SK-N-SH (cell line): ENCODE data around the gene IQCE. TPM values are rescaled to one million over a fixed set of nuclear protein-coding genes. Genes with fewer than 3 reads are reported as not detected.

Experiments
- CTCF ChIA-PET: fragments of 300-600, 350-600 bp; formaldehyde crosslinking; extraction: SDS; loops from one replicate; lab custom pipeline; 2021; lab: Yijun Ruan, JAX
- POLR2A ChIA-PET: fragments of 350-600 bp; sonication (Branson Sonifier 250); formaldehyde crosslinking; extraction: SDS; loops from one replicate; lab custom pipeline; 2020; ENCODE audit warnings: antibody characterized with exemption, inconsistent platforms; lab: Yijun Ruan, JAX
- DNase-seq: peaks from one replicate; pipeline ENCODE4 v3.0.0; 2012
- H2AFZ ChIP-seq: fragments of 200-600 bp; sonication (generic); 2 replicates; pipeline ENCODE4 v1.8.1; 2016; ENCODE audit warnings: antibody characterized with exemption, mild to moderate bottlenecking, low read depth
- H3F3A ChIP-seq: fragments of 200-600 bp; sonication (generic); replicated peaks from 2 replicates; pipeline ENCODE3; 2016; ENCODE audit warnings: antibody characterized with exemption, mild to moderate bottlenecking; ENCODE audit not compliant: insufficient read depth
- H3K27ac ChIP-seq, 2 experiments: fragments of 200-500 bp in 1 of 2; fragments of 200-600 bp in 1 of 2; sonication (Bioruptor generic) in 1 of 2; sonication (generic), shearing (Covaris generic) in 1 of 2; 2 replicates each; pipeline versions ENCODE4 v1.5.1 to v1.6.1; 2014 to 2016; ENCODE audit warnings: low read depth in 2 of 2, inconsistent platforms in 1 of 2, low read length in 1 of 2, mild to moderate bottlenecking in 1 of 2, mixed read lengths in 1 of 2
- H3K27me3 ChIP-seq: fragments of 200-600 bp; sonication (generic), shearing (Covaris generic); 2 replicates; pipeline ENCODE4 v1.6.1; 2016; ENCODE audit warnings: mixed run types; ENCODE audit not compliant: insufficient read depth
- H3K36me3 ChIP-seq, 2 experiments: fragments of 200-500 bp in 1 of 2; fragments of 200-600 bp in 1 of 2; sonication (Bioruptor generic) in 1 of 2; sonication (generic) in 1 of 2; replicated peaks in 1 of 2; 2 replicates each; pipeline versions ENCODE3 to v1.5.1; 2014 to 2016; ENCODE audit warnings: low read length in 1 of 2, mild to moderate bottlenecking in 1 of 2; ENCODE audit not compliant: insufficient read depth in 2 of 2, control insufficient read depth in 1 of 2
- H3K4me1 ChIP-seq, 2 experiments: fragments of 200-500 bp in 1 of 2; fragments of 200-600 bp in 1 of 2; sonication (Bioruptor generic) in 1 of 2; sonication (generic), shearing (Covaris generic) in 1 of 2; 2 replicates each; pipeline versions ENCODE4 v1.5.1 to v1.6.1; 2014 to 2016; ENCODE audit warnings: low read depth in 1 of 2, low read length in 1 of 2, mixed run types in 1 of 2; ENCODE audit not compliant: insufficient read depth in 2 of 2, control insufficient read depth in 1 of 2
- H3K4me2 ChIP-seq: fragments of 200-600 bp; sonication (generic), shearing (Covaris generic); 2 replicates; pipeline ENCODE4 v1.6.1; 2017; ENCODE audit warnings: mixed run types
- H3K4me3 ChIP-seq, 2 experiments: fragments of 200-500 bp in 1 of 2; fragments of 200-600 bp in 1 of 2; sonication (Bioruptor generic) in 1 of 2; sonication (generic), shearing (Covaris generic) in 1 of 2; 2 replicates each; pipeline versions ENCODE4 v1.5.1 to v1.8.1; 2014 to 2016; ENCODE audit warnings: low read depth in 2 of 2, inconsistent platforms in 1 of 2, low read length in 1 of 2, mild to moderate bottlenecking in 1 of 2, mixed read lengths in 1 of 2, moderate library complexity in 1 of 2
- H3K79me2 ChIP-seq: fragments of 200-600 bp; sonication (generic); 2 replicates; pipeline ENCODE4 v1.8.1; 2017; ENCODE audit warnings: mild to moderate bottlenecking; ENCODE audit not compliant: insufficient read depth
- H3K9ac ChIP-seq: fragments of 200-600 bp; sonication (generic); 2 replicates; pipeline ENCODE4 v1.6.1; 2017; ENCODE audit warnings: mixed run types
- H3K9me2 ChIP-seq: fragments of 200-600 bp; sonication (generic); 2 replicates; pipeline ENCODE4 v1.6.1; 2017; ENCODE audit warnings: mixed run types
- H3K9me3 ChIP-seq: fragments of 200-600 bp; sonication (generic); 2 replicates; pipeline ENCODE4 v1.6.1; 2017; ENCODE audit warnings: mixed run types, mild to moderate bottlenecking, moderate library complexity
- H4K20me1 ChIP-seq: fragments of 200-600 bp; sonication (generic); 2 replicates; pipeline ENCODE4 v1.6.1; 2017; ENCODE audit warnings: mild to moderate bottlenecking, mixed run types; ENCODE audit not compliant: insufficient read depth
- EZH2phosphoT487 ChIP-seq: fragments of 200-600 bp; sonication (generic); IDR thresholded peaks from 2 replicates; pipeline ENCODE4 v1.6.1; 2017; ENCODE audit warnings: low read depth, mixed run types, mild to moderate bottlenecking, antibody characterized with exemption, moderate library complexity, borderline replicate concordance
- FOXJ3 ChIP-seq: sonication (generic); formaldehyde crosslinking; IDR thresholded peaks from 2 replicates; pipeline ENCODE4 v1.5.1; 2020; ENCODE audit warnings: mild to moderate bottlenecking, missing genetic modification reagents
- JUND ChIP-seq: IDR thresholded peaks from 2 replicates; pipeline ENCODE4 v1.4.0; 2012
- MXI1 ChIP-seq: IDR thresholded peaks from 2 replicates; pipeline ENCODE4 v1.6.1; 2012; ENCODE audit warnings: mild to moderate bottlenecking, low read depth, low read length, improper control_type of control experiment
- NFIC ChIP-seq: IDR thresholded peaks from 2 replicates; pipeline ENCODE4 v1.4.0; 2012; ENCODE audit warnings: borderline replicate concordance
- NRF1 ChIP-seq: IDR thresholded peaks from 2 replicates; pipeline ENCODE4 v1.6.1; 2012; ENCODE audit warnings: low read depth, mild to moderate bottlenecking, low read length
- PBX3 ChIP-seq: IDR thresholded peaks from 2 replicates; pipeline ENCODE4; 2012
- POLR2AphosphoS5 ChIP-seq: IDR thresholded peaks from 2 replicates; pipeline ENCODE4 v1.6.1; 2012; ENCODE audit warnings: low read depth, low read length
- RAD21 ChIP-seq: IDR thresholded peaks from 2 replicates; pipeline ENCODE4 v1.6.1; 2012; ENCODE audit warnings: mild to moderate bottlenecking, low read length
- RFX5 ChIP-seq: IDR thresholded peaks from 2 replicates; pipeline ENCODE4 v1.6.1; 2012; ENCODE audit warnings: mild to moderate bottlenecking, improper control_type of control experiment, low read length
- SMC3 ChIP-seq: IDR thresholded peaks from 2 replicates; pipeline ENCODE4 v1.6.1; 2012; ENCODE audit warnings: low read depth, low read length, improper control_type of control experiment
- TAF1 ChIP-seq: IDR thresholded peaks from 2 replicates; pipeline ENCODE4 v1.6.1; 2012; ENCODE audit warnings: low read depth, mild to moderate bottlenecking, low read length, moderate library complexity, borderline replicate concordance
- TCF12 ChIP-seq: IDR thresholded peaks from 2 replicates; pipeline ENCODE4 v1.4.0; 2012
- TEAD4 ChIP-seq: IDR thresholded peaks from 2 replicates; pipeline ENCODE4 v1.4.0; 2012; ENCODE audit warnings: mild to moderate bottlenecking, borderline replicate concordance; ENCODE audit not compliant: insufficient read depth
- YY1 ChIP-seq: IDR thresholded peaks from 2 replicates; pipeline ENCODE4 v1.4.0; 2012; ENCODE audit warnings: low read depth, mild to moderate bottlenecking
- ZBTB33 ChIP-seq: IDR thresholded peaks from 2 replicates; pipeline ENCODE4 v1.4.0; 2012; ENCODE audit warnings: low read depth, borderline replicate concordance
- whole genome bisulfite sequencing: methylation state at CpG from one replicate; pipeline ENCODE4 v1.1.6; 2017; ENCODE audit warnings: low lambda C conversion rate; 5-methylcytosine and 5-hydroxymethylcytosine counted together
- polyA plus RNA-seq, 3 experiments: library from polyadenylated mRNA; depleted of rRNA; stranded (reverse); fragments of >200 nt; gene quantifications; 2 replicates each; pipeline ENCODE4 v1.2.3, GENCODE V29; 2012
- TF ChIP-seq, protein P1 (sequence below): IDR thresholded peaks from 2 replicates; pipeline ENCODE4 v1.4.0; 2012; ENCODE audit warnings: low read depth, borderline replicate concordance
- TF ChIP-seq, protein P2 (sequence below): fragments of 200-600 bp; sonication (generic); IDR thresholded peaks from 2 replicates; pipeline ENCODE4 v1.6.1; 2017; ENCODE audit warnings: antibody characterized with exemption, mild to moderate bottlenecking, moderate library complexity
- TF ChIP-seq, protein P3 (sequence below): fragments of 150-350 bp; IDR thresholded peaks from 2 replicates; pipeline ENCODE4 v1.6.1; 2016; ENCODE audit warnings: mild to moderate bottlenecking, low read depth, low read length

The IQCE gene
- polyA plus RNA-seq, 1 of the 3 experiments (the other 2 are of a cell fraction) = 14.4 TPM

- CTCF ChIA-PET = interaction anchor here (0.8 to 4.6 kb wide), 5 partner anchors 11 to 198 kb away, joined by 3 to 28 read pairs (median 5); no protein-coding TSS in a partner anchor
- TF ChIP-seq RFX5 = no peak
- TF ChIP-seq FOXJ3 (CRISPR knock-in tag) = no peak
- TF ChIP-seq NFIC = no peak
- TF ChIP-seq MXI1 = no peak
- TF ChIP-seq TEAD4 = no peak
- TF ChIP-seq POLR2AphosphoS5 = no peak
- TF ChIP-seq YY1 = no peak
- no peak for TF ChIP-seq EZH2phosphoT487
- no peak for TF ChIP-seq NRF1
- no peak for TF ChIP-seq PBX3
- TF ChIP-seq JUND = no peak
- no peak for TF ChIP-seq TCF12
- TF ChIP-seq RAD21 = no peak
- no peak for TF ChIP-seq TAF1
- TF ChIP-seq, protein P1, sequence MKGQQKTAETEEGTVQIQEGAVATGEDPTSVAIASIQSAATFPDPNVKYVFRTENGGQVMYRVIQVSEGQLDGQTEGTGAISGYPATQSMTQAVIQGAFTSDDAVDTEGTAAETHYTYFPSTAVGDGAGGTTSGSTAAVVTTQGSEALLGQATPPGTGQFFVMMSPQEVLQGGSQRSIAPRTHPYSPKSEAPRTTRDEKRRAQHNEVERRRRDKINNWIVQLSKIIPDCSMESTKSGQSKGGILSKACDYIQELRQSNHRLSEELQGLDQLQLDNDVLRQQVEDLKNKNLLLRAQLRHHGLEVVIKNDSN = no peak
- TF ChIP-seq ZBTB33 = no peak
- TF ChIP-seq, protein P2, sequence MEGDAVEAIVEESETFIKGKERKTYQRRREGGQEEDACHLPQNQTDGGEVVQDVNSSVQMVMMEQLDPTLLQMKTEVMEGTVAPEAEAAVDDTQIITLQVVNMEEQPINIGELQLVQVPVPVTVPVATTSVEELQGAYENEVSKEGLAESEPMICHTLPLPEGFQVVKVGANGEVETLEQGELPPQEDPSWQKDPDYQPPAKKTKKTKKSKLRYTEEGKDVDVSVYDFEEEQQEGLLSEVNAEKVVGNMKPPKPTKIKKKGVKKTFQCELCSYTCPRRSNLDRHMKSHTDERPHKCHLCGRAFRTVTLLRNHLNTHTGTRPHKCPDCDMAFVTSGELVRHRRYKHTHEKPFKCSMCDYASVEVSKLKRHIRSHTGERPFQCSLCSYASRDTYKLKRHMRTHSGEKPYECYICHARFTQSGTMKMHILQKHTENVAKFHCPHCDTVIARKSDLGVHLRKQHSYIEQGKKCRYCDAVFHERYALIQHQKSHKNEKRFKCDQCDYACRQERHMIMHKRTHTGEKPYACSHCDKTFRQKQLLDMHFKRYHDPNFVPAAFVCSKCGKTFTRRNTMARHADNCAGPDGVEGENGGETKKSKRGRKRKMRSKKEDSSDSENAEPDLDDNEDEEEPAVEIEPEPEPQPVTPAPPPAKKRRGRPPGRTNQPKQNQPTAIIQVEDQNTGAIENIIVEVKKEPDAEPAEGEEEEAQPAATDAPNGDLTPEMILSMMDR = no peak
- TF ChIP-seq, protein P3, sequence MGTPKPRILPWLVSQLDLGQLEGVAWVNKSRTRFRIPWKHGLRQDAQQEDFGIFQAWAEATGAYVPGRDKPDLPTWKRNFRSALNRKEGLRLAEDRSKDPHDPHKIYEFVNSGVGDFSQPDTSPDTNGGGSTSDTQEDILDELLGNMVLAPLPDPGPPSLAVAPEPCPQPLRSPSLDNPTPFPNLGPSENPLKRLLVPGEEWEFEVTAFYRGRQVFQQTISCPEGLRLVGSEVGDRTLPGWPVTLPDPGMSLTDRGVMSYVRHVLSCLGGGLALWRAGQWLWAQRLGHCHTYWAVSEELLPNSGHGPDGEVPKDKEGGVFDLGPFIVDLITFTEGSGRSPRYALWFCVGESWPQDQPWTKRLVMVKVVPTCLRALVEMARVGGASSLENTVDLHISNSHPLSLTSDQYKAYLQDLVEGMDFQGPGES = no peak
- no peak for TF ChIP-seq SMC3
- TF ChIP-seq, all 33 proteins: peak for 0
- WGBS = 97% methylated on average over 11 of the region's 11 CpGs
Observed at GRCh38 chr7:2649991-2650390, 91.2 kb downstream of the IQCE start.

More at GRCh38 chr7:2649991-2650390, 91.2 kb downstream of the IQCE start:
- no peak overlapping the region for H3K4me2 ChIP-seq
- H2AFZ ChIP-seq = no peak overlapping the region
- H3K79me2 ChIP-seq = peaks cover 34% of the 10 kb centered on the region
- H3K9ac ChIP-seq = no peak overlapping the region
- no peaks in the 10 kb centered on the region for H3K9me2 ChIP-seq
- H3K9me3 ChIP-seq = no peaks in the 10 kb centered on the region
- peaks cover 28 to 54% of the 10 kb centered on the region in 2 experiments for H3K36me3 ChIP-seq
- H3K27ac ChIP-seq = no peak overlapping the region; a peak in 1 of 4 replicates
- DNase-seq = no peak
- H3K27me3 ChIP-seq = no peaks in the 10 kb centered on the region
- POLR2A ChIA-PET = no interaction called here
- peaks cover 49% of the 10 kb centered on the region for H4K20me1 ChIP-seq
- H3K4me1 ChIP-seq = peaks cover 7 to 36% of the 10 kb centered on the region in 2 experiments
- H3K4me3 ChIP-seq = no peak overlapping the region
- peaks cover 6% of the 10 kb centered on the region for H3F3A ChIP-seq
